Prostate gland (tissue), 2 donors: ENCODE measurements around the gene NDST4. TPM values are rescaled to one million over a fixed set of nuclear protein-coding genes. Genes with fewer than 3 reads are reported as not detected.
"Not testable (repeated sequence)": the region's sequence is repeated elsewhere in the genome, so short reads cannot be mapped to it uniquely, and the experiment has no call there.

Experiments
- DNase-seq: peaks from one replicate; pipeline ENCODE4 v3.0.0-alpha.2; 2019; ENCODE audit warnings: low spot score
- H3K27ac ChIP-seq, 2 donors: fragments of 200-600 bp; sonication (generic); 2 replicates each; pipeline ENCODE4 v1.5.1; 2017 to 2019
- H3K27me3 ChIP-seq: fragments of 200-600 bp; sonication (generic); replicated peaks from 2 replicates; pipeline ENCODE4 v1.5.1; 2019; ENCODE audit not compliant: insufficient read depth
- H3K36me3 ChIP-seq, 2 donors: fragments of 200-600 bp; sonication (generic); 1 replicate in 1 of 2; 2 replicates in 1 of 2; pipeline versions ENCODE4 v1.5.1 to v1.8.1; 2017 to 2019
- H3K4me1 ChIP-seq: fragments of 200-600 bp; sonication (generic); replicated peaks from 2 replicates; pipeline ENCODE4 v1.5.1; 2019
- H3K4me3 ChIP-seq, 2 donors: fragments of 200-600 bp; sonication (generic); 2 replicates each; pipeline ENCODE4 v1.5.1; 2017 to 2019
- H3K9me3 ChIP-seq: fragments of 200-600 bp; sonication (generic); 2 replicates; pipeline ENCODE4 v1.5.1; 2017
- CTCF ChIP-seq, 4 experiments: fragments of 200-600 bp in 2 of 4; fragments of 450-650 bp in 2 of 4; sonication (generic) in 2 of 4; IDR thresholded peaks; 1 replicate in 3 of 4; 2 replicates in 1 of 4; pipeline ENCODE4 v1.5.1; 2016 to 2019; ENCODE audit warnings: antibody characterized with exemption in 4 of 4, mild to moderate bottlenecking in 2 of 4, moderate library complexity in 2 of 4
- POLR2A ChIP-seq: fragments of 450-650 bp; IDR thresholded peaks from one replicate; pipeline ENCODE4 v1.6.1; 2016; ENCODE audit warnings: antibody characterized with exemption, mild to moderate bottlenecking
- POLR2AphosphoS5 ChIP-seq: sonication (generic); formaldehyde crosslinking; IDR thresholded peaks from one replicate; pipeline ENCODE4 v1.6.1; 2017; ENCODE audit warnings: antibody characterized with exemption
- WGBS: methylation state at CpG from one replicate; pipeline ENCODE4 v1.1.5; 2018; 5-methylcytosine and 5-hydroxymethylcytosine counted together
- intact Hi-C: fragments of 100-400 bp; cut with DNase I; formaldehyde crosslinking; loops from one replicate; pipeline ENCODE4 v1.14.2; 2022
- total RNA-seq, 2 donors: library from RNA; depleted of rRNA; stranded (reverse); fragments of >200 nt; gene quantifications; one replicate each; pipeline ENCODE4 v1.1.0, GENCODE V29; 2016

NDST4 gene
- total RNA-seq, 2 donors from 2014 or later: 0.14 to 1.8 TPM

GRCh38 chr4:114986133-114986532, 127.3 kb downstream of the NDST4 start:
- intact Hi-C loops: no loop called here
- no peak for DNase-seq
- Histone ChIP-seq H3K36me3 (no peaks in the 10 kb centered on the region), H3K4me1 (no peaks in the 10 kb centered on the region), H3K4me3 (no peak overlapping the region), H3K27me3 (no peaks in the 10 kb centered on the region), H3K27ac (no peak overlapping the region), H3K9me3 (no peaks in the 10 kb centered on the region)
- TF ChIP-seq CTCF (IDR thresholded peaks at IDR 0.05): no peak
- no peak for TF ChIP-seq POLR2A
- TF ChIP-seq POLR2AphosphoS5: no peak
- 53% methylated on average over 4 of the region's 4 CpGs for WGBS

GRCh38 chr4:114980932-114981708, 132.3 kb downstream of the NDST4 start:
- Histone ChIP-seq H3K27me3 (no peaks in the 10 kb centered on the region), H3K4me3 (no peak overlapping the region), H3K27ac (no peak overlapping the region), H3K36me3 (no peaks in the 10 kb centered on the region), H3K4me1 (no peaks in the 10 kb centered on the region), H3K9me3 (no peaks in the 10 kb centered on the region)
- DNase-seq: no peak
- 87% methylated on average over 5 of the region's 5 CpGs for WGBS
- intact Hi-C loops: no loop called here
- TF ChIP-seq POLR2A (no peak), POLR2AphosphoS5 (no peak), CTCF (IDR thresholded peaks at IDR 0.05) (no peak)

- H3K36me3 ChIP-seq, H3K9me3 ChIP-seq, H3K27me3 ChIP-seq, H3K4me3 ChIP-seq, H3K4me1 ChIP-seq, intact Hi-C loops, DNase-seq, H3K27ac ChIP-seq: not testable (repeated sequence)
- WGBS: 85% methylated on average over 7 of the region's 7 CpGs
Observed at GRCh38 chr4:114980399-114980798, 133.0 kb downstream of the NDST4 start.

- intact Hi-C loops: no loop called here
- H3K4me3 ChIP-seq: no peak overlapping the region
- no peaks in the 10 kb centered on the region for H3K27me3 ChIP-seq
- TF ChIP-seq CTCF (IDR thresholded peaks at IDR 0.05) (no peak), POLR2AphosphoS5 (no peak), POLR2A (no peak)
- H3K36me3 ChIP-seq: no peaks in the 10 kb centered on the region
- WGBS: 98% methylated on average over 1 of the region's 1 CpG
- H3K4me1 ChIP-seq: no peaks in the 10 kb centered on the region
- DNase-seq: no peak
- no peak overlapping the region for H3K27ac ChIP-seq
- no peaks in the 10 kb centered on the region for H3K9me3 ChIP-seq
Observed at GRCh38 chr4:114976901-114977300, 136.5 kb downstream of the NDST4 start.

GRCh38 chr4:114964026-114964425, 149.4 kb downstream of the NDST4 start:
- intact Hi-C loops: no loop called here
- TF ChIP-seq POLR2A (no peak), POLR2AphosphoS5 (no peak), CTCF (IDR thresholded peaks at IDR 0.05) (no peak)
- Histone ChIP-seq H3K4me3 (no peak overlapping the region), H3K4me1 (no peaks in the 10 kb centered on the region), H3K36me3 (no peaks in the 10 kb centered on the region), H3K9me3 (no peaks in the 10 kb centered on the region), H3K27ac (no peak overlapping the region), H3K27me3 (no peaks in the 10 kb centered on the region)
- no peak for DNase-seq
